Measurements from ENCODE around the gene THSD4.

THSD4 gene

DNA sequence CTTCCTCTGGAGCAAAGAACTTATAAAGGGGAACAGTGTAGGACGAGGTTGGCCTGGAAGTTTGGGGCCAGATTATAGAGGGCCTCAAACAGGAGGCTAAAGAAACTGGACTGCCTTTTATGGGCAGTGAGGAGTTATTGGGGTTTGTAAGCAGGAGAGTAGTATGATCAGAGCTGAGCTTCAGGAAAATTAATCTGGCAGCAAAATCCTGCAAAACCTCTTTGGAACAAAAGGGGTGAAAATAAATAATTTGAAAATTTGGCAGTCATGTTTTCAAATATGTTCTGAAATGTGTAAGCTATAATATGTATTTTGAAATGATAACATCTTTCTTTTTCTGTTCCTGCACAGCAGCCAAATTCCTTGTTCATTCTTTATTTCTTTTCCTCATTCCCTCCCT is 164.9 kb downstream of the THSD4 start:
- no peak overlapping the region for H3K4me3 ChIP-seq (IDR thresholded peaks at IDR 0.05; ENCODE audit: insufficient read depth, low read depth, low read length)
- H3K9ac ChIP-seq, result no peak overlapping the region
- no peaks in the 10 kb centered on the region for H4K20me1 ChIP-seq (ENCODE audit: insufficient read depth)
- no peaks in the 10 kb centered on the region for H3K27me3 ChIP-seq (ENCODE audit: insufficient read depth, low read depth)
- H3K4me1 ChIP-seq (ENCODE audit: low read depth, poor library complexity, severe bottlenecking), result no peaks in the 10 kb centered on the region
- H3K36me3 ChIP-seq (ENCODE audit: insufficient read depth), result no peaks in the 10 kb centered on the region
- H3K79me2 ChIP-seq (ENCODE audit: insufficient read depth, low read depth), result no peaks in the 10 kb centered on the region
- no peak overlapping the region for H3K27ac ChIP-seq
- TF ChIP-seq, protein P1, sequence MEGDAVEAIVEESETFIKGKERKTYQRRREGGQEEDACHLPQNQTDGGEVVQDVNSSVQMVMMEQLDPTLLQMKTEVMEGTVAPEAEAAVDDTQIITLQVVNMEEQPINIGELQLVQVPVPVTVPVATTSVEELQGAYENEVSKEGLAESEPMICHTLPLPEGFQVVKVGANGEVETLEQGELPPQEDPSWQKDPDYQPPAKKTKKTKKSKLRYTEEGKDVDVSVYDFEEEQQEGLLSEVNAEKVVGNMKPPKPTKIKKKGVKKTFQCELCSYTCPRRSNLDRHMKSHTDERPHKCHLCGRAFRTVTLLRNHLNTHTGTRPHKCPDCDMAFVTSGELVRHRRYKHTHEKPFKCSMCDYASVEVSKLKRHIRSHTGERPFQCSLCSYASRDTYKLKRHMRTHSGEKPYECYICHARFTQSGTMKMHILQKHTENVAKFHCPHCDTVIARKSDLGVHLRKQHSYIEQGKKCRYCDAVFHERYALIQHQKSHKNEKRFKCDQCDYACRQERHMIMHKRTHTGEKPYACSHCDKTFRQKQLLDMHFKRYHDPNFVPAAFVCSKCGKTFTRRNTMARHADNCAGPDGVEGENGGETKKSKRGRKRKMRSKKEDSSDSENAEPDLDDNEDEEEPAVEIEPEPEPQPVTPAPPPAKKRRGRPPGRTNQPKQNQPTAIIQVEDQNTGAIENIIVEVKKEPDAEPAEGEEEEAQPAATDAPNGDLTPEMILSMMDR (conservative IDR thresholded peaks at IDR 0.05; ENCODE audit: low read depth, low read length), result no peak
- no peak overlapping the region for H3K4me2 ChIP-seq
- no peak overlapping the region for H2AFZ ChIP-seq (ENCODE audit: low read depth)

DNA sequence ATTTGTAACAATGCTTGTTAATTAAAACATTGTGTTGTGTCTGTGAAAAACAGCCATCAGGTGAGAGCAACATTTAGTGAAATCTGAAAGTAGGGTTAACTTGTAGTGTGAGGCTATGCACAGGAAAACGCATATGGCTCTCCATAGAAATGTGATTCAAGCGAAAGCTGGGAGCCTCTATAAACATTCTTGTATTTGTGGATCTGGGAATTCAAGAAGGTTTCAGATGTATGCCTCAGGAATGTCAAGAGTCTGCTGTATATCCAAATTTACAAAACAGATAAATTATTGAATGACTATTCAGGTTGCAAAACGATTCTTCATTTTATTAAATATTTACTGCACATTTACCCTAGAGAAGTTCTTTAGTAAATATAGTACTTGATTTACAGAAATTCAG is 166.0 kb downstream of the THSD4 start:
- no peak overlapping the region for H3K9ac ChIP-seq
- no peaks in the 10 kb centered on the region for H3K36me3 ChIP-seq (ENCODE audit: insufficient read depth)
- no peak overlapping the region for H3K4me3 ChIP-seq (IDR thresholded peaks at IDR 0.05; ENCODE audit: insufficient read depth, low read depth, low read length)
- no peak overlapping the region for H3K4me2 ChIP-seq
- no peaks in the 10 kb centered on the region for H3K27me3 ChIP-seq (ENCODE audit: insufficient read depth, low read depth)
- no peaks in the 10 kb centered on the region for H3K4me1 ChIP-seq (ENCODE audit: low read depth, poor library complexity, severe bottlenecking)
- TF ChIP-seq, protein P1 (conservative IDR thresholded peaks at IDR 0.05; ENCODE audit: low read depth, low read length), result no peak
- H3K27ac ChIP-seq, result no peak overlapping the region
- no peaks in the 10 kb centered on the region for H4K20me1 ChIP-seq (ENCODE audit: insufficient read depth)
- H2AFZ ChIP-seq (ENCODE audit: low read depth), result no peak overlapping the region
- H3K79me2 ChIP-seq (ENCODE audit: insufficient read depth, low read depth), result no peaks in the 10 kb centered on the region

DNA sequence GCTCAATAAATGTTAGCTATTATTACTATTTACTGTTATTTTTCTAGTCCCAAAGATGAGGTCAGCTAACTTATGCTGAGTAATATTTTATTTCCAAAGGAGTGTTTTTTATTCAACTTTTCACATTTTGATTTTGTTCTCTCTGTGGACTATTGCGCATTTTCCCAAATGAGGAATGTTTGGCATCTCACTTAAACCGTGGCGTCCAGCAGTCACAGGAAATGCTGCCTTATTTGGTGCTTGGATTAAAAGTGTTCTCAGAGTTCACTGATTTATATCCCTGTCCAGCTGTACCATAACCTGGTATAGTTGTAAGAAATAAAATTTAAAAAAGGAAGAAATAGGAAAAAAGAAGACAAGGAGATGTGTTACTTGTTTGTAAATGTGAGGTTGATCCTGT is 166.8 kb downstream of the THSD4 start:
- Histone ChIP-seq H2AFZ (ENCODE audit: low read depth) (no peak overlapping the region), H3K4me3 (IDR thresholded peaks at IDR 0.05; ENCODE audit: insufficient read depth, low read depth, low read length) (no peak overlapping the region), H3K27ac (no peak overlapping the region), H3K27me3 (ENCODE audit: insufficient read depth, low read depth) (no peaks in the 10 kb centered on the region), H3K4me1 (ENCODE audit: low read depth, poor library complexity, severe bottlenecking) (no peaks in the 10 kb centered on the region), H4K20me1 (ENCODE audit: insufficient read depth) (no peaks in the 10 kb centered on the region), H3K79me2 (ENCODE audit: insufficient read depth, low read depth) (no peaks in the 10 kb centered on the region), H3K9ac (no peak overlapping the region), H3K4me2 (no peak overlapping the region), H3K36me3 (ENCODE audit: insufficient read depth) (no peaks in the 10 kb centered on the region)
- TF ChIP-seq, protein P1 (conservative IDR thresholded peaks at IDR 0.05; ENCODE audit: low read depth, low read length), result no peak

DNA sequence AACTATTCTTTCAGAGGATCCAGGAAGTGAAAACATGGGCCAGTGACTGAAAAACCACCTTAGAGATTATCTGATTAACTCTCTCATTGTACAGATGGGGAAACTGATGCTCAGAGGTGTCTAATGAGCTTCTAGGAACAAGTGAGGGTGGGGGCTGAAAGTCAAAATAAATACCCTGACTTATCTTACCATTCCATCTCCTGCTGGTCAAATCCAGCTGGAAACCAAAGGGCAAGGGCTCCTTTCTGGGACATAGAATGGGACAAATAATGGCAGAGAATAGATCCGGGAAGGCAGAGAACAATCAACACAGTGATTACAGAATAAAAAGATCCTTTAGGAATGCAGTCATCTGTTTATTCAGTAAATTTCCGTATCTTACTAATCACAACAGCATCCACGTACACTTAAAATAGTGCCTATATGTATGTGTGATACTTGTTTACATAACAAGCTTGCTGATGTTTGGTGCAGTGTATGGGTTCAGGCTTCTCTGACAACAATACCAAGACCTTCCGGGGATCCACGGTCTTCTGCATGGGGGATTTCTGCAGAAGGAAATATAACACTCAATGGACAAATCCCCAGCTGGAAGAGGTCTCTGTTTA is 173.2 kb downstream of the THSD4 start:
- H4K20me1 ChIP-seq (ENCODE audit: insufficient read depth), result no peaks in the 10 kb centered on the region
- H3K27ac ChIP-seq, result no peak overlapping the region
- H3K27me3 ChIP-seq (ENCODE audit: insufficient read depth, low read depth), result no peaks in the 10 kb centered on the region
- no peaks in the 10 kb centered on the region for H3K4me1 ChIP-seq (ENCODE audit: low read depth, poor library complexity, severe bottlenecking)
- no peak overlapping the region for H3K4me3 ChIP-seq (IDR thresholded peaks at IDR 0.05; ENCODE audit: insufficient read depth, low read depth, low read length)
- H3K79me2 ChIP-seq (ENCODE audit: insufficient read depth, low read depth), result no peaks in the 10 kb centered on the region
- H2AFZ ChIP-seq (ENCODE audit: low read depth), result no peak overlapping the region
- no peak overlapping the region for H3K4me2 ChIP-seq
- H3K9ac ChIP-seq, result no peak overlapping the region
- TF ChIP-seq, protein P1 (conservative IDR thresholded peaks at IDR 0.05; ENCODE audit: low read depth, low read length), result no peak
- H3K36me3 ChIP-seq (ENCODE audit: insufficient read depth), result no peaks in the 10 kb centered on the region
